Colon (tissue), 2 donors: ENCODE data around the gene C22orf23.

ENCODE experiments used
- FAIRE-seq: peaks from 2 replicates; lab custom pipeline; 2012; peaks lifted over from hg19 to GRCh38; lab: Jason Lieb, UNC
- donor health status: control.
- donor health status: control.

The C22orf23 gene

DNA sequence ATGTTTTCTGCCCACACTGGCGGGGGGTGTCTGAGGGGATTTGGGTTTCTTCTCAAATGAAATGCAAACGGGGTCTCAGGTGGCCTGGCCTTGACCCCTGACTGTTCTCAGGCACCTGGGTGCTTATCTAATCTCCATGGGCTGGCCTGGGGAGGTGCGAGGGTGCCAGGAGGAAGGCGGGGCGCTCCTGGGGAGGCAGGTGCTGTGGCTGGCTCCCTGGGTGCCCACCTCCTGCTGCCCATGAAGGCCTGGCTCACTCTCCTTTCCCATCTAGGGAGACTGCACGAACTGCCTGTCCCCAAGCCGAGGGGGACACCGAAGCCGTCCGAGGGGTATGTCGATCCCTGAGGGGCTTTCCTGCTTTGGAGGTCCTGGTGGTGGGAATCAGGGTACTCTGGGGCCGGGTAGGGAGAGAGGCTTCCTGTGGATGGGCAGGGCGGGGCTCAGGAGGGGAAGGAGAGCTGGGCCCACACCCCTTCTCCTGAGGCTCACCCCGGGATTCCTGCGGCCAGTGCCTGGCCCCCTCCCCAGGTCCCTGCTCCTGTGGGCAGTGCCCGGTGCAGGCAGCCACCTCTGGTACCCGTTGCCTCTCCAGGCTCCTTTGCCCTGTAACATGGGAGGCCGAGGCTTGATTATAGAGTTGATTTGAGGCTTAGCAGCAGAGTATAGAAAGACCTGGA, 28.9 kb downstream of the C22orf23 start:
- FAIRE-seq, result no peak

- FAIRE-seq, result no peak
These were observed 29.5 kb downstream of the C22orf23 start for GRCh38 chr22:37923927-37924326.

DNA sequence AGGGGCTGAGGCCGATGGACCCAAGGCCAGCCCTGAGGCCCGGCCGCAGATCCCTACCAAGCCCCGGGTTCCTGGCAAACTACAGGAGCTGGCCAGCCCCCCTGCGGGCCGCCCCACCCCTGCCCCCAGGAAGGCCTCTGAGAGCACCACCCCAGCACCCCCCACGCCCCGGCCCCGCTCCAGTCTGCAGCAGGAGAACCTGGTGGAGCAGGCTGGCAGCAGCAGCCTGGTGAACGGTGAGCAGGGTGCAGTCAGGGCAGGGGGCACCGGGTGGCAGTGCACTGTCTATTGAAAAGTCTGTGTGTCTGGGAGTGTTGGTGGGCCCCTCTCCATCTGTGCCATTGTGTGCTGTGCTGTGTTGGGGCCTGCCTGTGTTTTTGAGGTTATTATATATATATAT, 31.2 kb downstream of the C22orf23 start:
- no peak for FAIRE-seq

GRCh38 chr22:37920126-37920525, 33.3 kb downstream of the C22orf23 start:
- FAIRE-seq, result no peak

DNA sequence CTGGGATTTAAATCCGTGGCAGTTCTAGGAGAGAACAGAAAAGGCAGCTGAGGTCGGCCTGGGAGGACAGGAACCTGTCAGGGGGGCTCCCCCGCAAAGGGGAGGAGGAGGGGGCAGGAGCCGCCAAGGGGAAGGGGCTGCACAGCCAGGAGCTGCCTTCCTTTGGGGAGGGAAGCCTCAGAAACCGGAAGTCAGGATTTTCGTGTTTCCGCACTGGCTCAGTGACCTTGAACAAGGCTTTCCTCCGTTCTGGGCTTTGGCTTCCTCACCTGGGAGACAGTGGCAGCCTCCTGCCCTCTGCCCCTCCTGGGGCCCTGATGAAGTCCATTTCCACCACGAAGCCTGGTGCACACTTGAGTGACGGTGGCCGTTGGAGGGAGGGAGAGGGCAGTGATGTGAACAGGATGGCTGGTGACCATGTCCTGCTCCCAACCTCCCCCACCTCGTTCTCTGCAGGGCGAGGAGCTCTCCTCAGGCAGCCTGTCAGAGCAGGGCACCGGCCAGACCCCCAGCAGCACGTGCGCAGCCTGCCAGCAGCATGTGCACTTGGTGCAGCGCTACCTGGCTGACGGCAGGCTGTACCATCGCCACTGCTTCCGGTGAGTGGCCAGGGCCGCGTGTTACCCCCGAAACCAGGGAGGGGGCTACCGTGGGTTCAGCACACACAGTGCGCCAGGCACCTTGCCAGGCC, 34.7 kb downstream of the C22orf23 start:
- FAIRE-seq, result no peak

DNA sequence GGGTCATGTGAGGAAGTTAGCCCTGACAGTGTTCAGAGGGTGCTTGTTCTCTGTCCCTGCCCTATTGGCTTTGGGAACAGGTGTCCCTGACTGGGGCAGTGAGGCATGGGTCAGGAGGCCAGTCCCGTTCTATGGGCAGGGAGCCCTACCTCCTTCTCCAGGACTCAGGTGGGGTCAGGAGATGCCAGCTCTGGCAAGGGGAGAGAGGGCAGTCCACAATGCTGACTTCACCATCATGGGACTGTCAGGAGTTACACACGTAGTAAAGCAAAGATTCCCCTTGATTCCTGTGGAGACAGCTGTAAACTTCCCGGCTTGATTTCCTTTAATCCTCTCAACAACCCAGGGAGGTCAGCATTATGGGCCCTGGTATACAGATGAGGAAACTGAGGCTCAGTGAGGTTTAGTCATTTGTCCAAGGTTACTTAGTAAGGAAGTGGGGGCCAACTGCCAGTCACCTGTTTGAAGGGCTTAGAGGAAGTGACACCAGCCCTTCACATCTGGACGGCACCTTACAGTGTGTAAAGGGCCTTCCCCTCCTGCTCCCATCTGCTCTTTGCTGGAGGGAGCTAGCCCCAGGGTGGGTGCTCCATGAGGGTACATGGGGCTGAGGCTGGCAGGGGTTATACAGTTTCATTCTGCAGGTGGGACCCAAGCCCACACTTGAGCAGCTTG, 35.4 kb downstream of the C22orf23 start:
- no peak for FAIRE-seq

DNA sequence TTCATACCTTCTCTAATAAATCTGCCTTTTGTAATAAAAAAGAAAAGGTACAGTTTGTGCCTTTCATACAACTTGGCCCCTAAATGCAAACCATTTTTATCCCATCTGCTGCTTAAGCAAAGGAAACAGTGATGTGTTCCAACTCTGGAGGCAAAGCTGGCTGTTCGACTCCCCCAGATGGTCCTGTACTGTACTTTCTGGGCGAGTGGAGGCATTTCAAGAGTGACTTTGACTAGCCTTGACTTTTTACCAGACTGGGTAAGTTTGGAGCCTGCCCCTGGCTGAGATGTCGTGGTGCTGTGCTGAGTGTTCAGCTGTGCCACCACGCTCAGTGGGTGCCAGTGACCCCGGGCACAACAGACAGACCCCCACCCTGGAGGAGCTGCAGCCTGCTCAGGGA, 37.1 kb downstream of the C22orf23 start:
- FAIRE-seq, result no peak

GRCh38 chr22:37913233-37913721, 40.1 kb downstream of the C22orf23 start:
- no peak for FAIRE-seq

DNA sequence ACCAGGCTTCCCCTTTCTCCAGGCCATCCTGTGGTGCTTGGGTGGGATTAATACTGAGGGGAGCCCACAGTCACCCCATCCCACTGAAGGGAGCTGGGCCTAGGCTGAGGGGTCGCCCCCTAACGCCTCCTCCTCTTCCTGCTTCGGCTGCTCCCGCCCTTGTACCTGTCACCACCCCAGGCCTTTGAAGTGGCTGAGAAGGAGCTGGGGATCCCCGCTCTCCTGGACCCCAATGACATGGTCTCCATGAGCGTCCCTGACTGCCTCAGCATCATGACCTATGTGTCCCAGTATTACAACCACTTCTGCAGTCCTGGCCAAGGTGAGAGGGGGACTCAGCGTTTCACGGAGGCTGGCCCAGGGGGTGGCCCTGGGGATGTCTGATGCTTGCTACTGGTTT, 41.2 kb downstream of the C22orf23 start:
- FAIRE-seq, result no peak

GRCh38 chr22:37911697-37912096, 41.7 kb downstream of the C22orf23 start:
- FAIRE-seq, result no peak

- FAIRE-seq, result no peak
These were observed 42.3 kb downstream of the C22orf23 start for GRCh38 chr22:37910890-37911672.

DNA sequence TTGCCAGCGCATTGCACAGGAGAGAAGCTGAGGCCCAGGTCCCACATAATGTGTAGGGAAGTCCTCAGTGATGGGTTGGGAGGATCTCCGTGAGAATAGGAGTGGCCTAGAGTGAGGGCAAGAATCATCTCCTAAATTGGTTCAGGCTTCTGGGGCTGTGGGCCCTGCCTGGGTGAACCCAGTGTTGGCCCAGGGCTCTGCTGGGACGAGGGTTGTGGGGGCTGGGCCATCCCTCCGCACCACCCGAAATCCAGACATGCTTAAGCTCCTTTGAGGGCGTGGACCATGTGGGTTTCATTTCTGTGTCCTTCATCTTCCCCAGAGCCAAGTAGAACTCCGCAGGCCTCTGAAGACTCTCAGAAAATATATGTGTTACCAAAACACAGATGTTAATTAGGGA, 43.6 kb downstream of the C22orf23 start:
- no peak for FAIRE-seq

DNA sequence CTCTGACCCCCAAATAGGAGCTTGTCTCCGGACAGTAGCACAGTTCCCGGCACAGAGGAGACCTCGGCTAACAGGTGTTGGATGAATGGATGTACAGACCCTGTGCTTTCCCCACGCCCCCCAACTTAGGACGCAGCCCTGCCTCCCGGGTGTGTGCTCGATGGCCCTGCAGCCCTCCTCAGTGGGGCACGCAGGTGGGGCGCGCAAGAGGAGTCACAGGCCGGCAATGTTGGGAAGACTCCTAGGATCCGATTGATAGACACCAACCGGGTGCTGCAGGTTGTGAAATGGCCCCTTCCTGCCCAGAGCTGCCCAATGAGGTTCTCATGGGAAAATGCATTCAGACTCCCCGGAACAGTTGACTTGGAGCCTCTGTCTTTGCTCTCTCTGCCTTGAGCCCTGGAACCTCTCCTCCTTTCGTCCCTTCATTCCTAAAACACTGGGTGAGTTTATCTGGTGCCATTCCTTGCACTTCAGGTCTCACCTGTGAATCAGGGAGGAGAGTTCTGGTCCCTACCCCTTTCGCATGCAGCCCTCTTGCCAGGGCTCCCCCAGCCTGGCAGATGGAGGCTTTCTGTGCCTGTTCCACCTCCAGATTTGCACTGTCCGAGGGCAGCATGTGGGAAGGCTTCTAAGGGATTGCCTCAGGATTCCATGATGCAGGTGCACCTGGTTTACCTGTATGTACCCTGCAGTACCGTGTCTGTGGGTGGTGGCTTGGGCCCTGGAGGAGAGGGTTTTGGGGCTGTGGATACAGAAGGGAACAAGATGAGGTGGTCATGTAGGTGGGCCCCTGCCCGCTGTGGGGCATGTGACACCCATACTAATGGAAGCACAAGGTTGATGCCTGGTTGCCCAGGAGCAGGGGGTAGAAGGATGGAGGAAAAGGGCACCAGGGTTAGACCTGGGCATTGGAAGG, 46.1 kb downstream of the C22orf23 start:
- no peak for FAIRE-seq

DNA sequence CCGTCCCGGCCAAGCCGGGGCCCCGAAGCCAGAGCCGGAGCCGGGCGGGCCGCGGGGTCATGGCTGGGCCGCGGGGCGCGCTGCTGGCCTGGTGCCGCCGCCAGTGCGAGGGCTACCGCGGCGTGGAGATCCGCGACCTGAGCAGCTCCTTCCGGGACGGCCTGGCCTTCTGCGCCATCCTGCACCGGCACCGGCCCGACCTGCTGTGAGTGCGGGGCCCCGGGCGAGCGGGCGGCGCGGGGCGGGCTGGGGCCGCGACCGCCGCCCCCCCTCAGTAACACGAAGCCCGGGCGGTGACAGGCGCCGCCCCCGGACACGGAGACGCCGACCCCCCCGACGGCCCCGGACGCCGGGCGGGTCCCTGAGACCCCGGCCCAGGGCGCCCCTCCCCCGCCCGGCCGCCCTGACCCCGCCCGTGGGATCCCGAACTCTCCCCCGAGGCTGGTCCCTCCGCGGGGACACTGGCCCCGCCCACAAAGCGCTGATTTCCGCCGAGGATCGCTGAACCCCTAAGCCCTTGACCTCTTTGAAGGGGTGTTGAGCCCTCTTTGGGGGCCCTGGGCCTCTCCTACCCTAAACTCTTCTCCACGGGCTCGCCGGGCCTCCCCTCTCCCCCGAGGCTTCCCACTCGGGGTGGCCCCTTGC, 46.9 kb downstream of the C22orf23 start:
- no peak for FAIRE-seq

GRCh38 chr22:37905534-37906363, 47.7 kb downstream of the C22orf23 start, which contains the start of gene MICALL1:
Gene MICALL1, plus strand, starts transcription at chr22:37906297. Its CDS starts 126 bp downstream, at chr22:37906423.
- no peak for FAIRE-seq

- no peak for FAIRE-seq
These were observed 48.5 kb downstream of the C22orf23 start for GRCh38 chr22:37904572-37905533.

- no peak for FAIRE-seq
These were observed 54.8 kb downstream of the C22orf23 start for GRCh38 chr22:37898441-37899181.

DNA sequence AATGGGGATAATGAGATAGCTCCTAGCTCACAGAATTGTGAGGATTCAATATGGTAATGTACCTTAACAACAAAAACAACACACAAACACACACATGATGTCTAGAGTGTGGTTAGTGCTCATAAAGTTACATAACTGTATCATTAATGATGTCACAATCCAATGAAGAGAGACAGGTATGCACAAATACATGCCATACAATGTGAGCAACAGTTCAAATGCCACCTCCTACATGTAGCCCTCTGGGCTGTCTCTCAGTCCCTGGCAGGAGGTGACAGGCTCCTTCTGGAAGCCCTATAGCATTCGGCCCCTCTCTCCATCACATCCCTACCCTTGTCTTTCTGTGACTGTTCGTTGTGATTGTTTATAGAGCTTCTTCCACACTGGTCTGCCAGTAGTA, 55.6 kb downstream of the C22orf23 start:
- no peak for FAIRE-seq
